GM12878 (cell line): ENCODE measurements around the gene CNTN2. TPM values are rescaled to one million over a fixed set of nuclear protein-coding genes. Genes with fewer than 3 reads are reported as not detected.

ENCODE experiments used
- ATAC-seq: fragments of 200-7000 bp; cut with Tn5 transposase; 3 replicates; pipeline ENCODE4 v1.9.1; 2020; ENCODE audit warnings: mild to moderate bottlenecking, moderate library complexity
- BruUV-seq: library from RNA; stranded (reverse); fragments of 400-500 nt; replicated peaks from 2 replicates; lab custom pipeline; 2021; lab: Mats Ljungman, UMichigan
- CTCF ChIA-PET: fragments of 300-600 bp; sonication (Branson Sonifier 250); formaldehyde crosslinking; extraction: SDS; loops from one replicate; lab custom pipeline; 2021; ENCODE audit warnings: inconsistent platforms; lab: Yijun Ruan, JAX
- POLR2A ChIA-PET: fragments of 350-600 bp; formaldehyde crosslinking; extraction: SDS; loops from one replicate; lab custom pipeline; 2021; ENCODE audit warnings: inconsistent platforms; lab: Charles Lee
- RAD21 ChIA-PET: fragments of 300-600 bp; sonication (Branson Sonifier 250); formaldehyde crosslinking; loops from one replicate; lab custom pipeline; 2023; ENCODE audit warnings: antibody characterized with exemption; ENCODE audit not compliant: unreplicated experiment; lab: Charles Lee
- SMC1A ChIA-PET: fragments of 300-600 bp; sonication (Branson Sonifier 250); formaldehyde crosslinking; loops from one replicate; lab custom pipeline; 2023; ENCODE audit not compliant: unreplicated experiment, uncharacterized antibody; lab: Charles Lee
- DNase-seq: peaks from one replicate; pipeline ENCODE4 v3.0.0-alpha.2; 2011; ENCODE audit warnings: low read depth, low spot score
- FAIRE-seq: peaks from 3 replicates; lab custom pipeline; 2011; peaks lifted over from hg19 to GRCh38; lab: Jason Lieb, UNC
- H2AFZ ChIP-seq: 2 replicates; pipeline ENCODE4 v1.6.0; 2011; ENCODE audit warnings: low read depth, low read length, control low read depth; ENCODE audit not compliant: control insufficient read depth
- H3K27ac ChIP-seq: 2 replicates; pipeline ENCODE4 v1.5.1; 2011; ENCODE audit warnings: control low read depth; ENCODE audit not compliant: control insufficient read depth, insufficient read depth
- H3K27me3 ChIP-seq, 2 experiments: replicated peaks in 1 of 2; 2 replicates each; pipeline versions ENCODE4 v1.6.0 to v1.6.1; 2011; ENCODE audit warnings: low read length in 1 of 2; ENCODE audit not compliant: control insufficient read depth in 2 of 2, insufficient read depth in 2 of 2
- H3K36me3 ChIP-seq, 2 experiments: 2 replicates each; pipeline ENCODE4 v1.5.1; 2011; ENCODE audit warnings: low read length in 1 of 2; ENCODE audit not compliant: control insufficient read depth in 2 of 2, insufficient read depth in 2 of 2
- H3K4me1 ChIP-seq: 2 replicates; pipeline ENCODE4 v1.6.1; 2011; ENCODE audit warnings: mild to moderate bottlenecking, low read length, moderate library complexity, mixed read lengths; ENCODE audit not compliant: control insufficient read depth, insufficient read depth
- H3K4me2 ChIP-seq: 2 replicates; pipeline ENCODE4 v1.6.0; 2011; ENCODE audit warnings: control low read depth; ENCODE audit not compliant: control insufficient read depth, insufficient read depth
- H3K4me3 ChIP-seq: fragments of 200-600 bp; sonication (generic); 2 replicates; pipeline ENCODE4 v1.5.1; 2016
- H3K79me2 ChIP-seq: 2 replicates; pipeline ENCODE4 v1.6.0; 2011; ENCODE audit warnings: low read length; ENCODE audit not compliant: control insufficient read depth, insufficient read depth
- H3K9ac ChIP-seq: 2 replicates; pipeline ENCODE4 v1.8.0; 2011; ENCODE audit warnings: low read length, control low read depth, mixed read lengths; ENCODE audit not compliant: control insufficient read depth, insufficient read depth
- H3K9me3 ChIP-seq: replicated peaks from 3 replicates; pipeline ENCODE4 v1.5.1; 2011; ENCODE audit warnings: mild to moderate bottlenecking, low read length; ENCODE audit not compliant: control insufficient read depth, insufficient read depth
- H4K20me1 ChIP-seq: 2 replicates; pipeline ENCODE4 v1.6.0; 2011; ENCODE audit not compliant: control insufficient read depth, insufficient read depth
- ATF7 ChIP-seq: fragments of 450-650 bp; IDR thresholded peaks from 2 replicates; pipeline ENCODE4 v1.6.1; 2016; ENCODE audit warnings: low read depth, mild to moderate bottlenecking
- BRCA1 ChIP-seq: IDR thresholded peaks from 2 replicates; pipeline ENCODE4 v1.6.1; 2011; ENCODE audit warnings: low read depth, low read length, improper control_type of control experiment
- CBX5 ChIP-seq: sonication (generic); IDR thresholded peaks from 2 replicates; pipeline ENCODE4 v1.6.1; 2016; ENCODE audit warnings: low read depth, moderate library complexity, mild to moderate bottlenecking, inconsistent platforms
- CHD2 ChIP-seq: IDR thresholded peaks from 2 replicates; pipeline ENCODE4 v1.6.1; 2011; ENCODE audit warnings: low read depth, low read length, improper control_type of control experiment, borderline replicate concordance
- CREB1 ChIP-seq: IDR thresholded peaks from 2 replicates; pipeline ENCODE4 v1.6.1; 2012; ENCODE audit warnings: low read depth, mild to moderate bottlenecking, inconsistent platforms
- CTCF ChIP-seq, 3 experiments: IDR thresholded peaks in 2 of 3; conservative IDR thresholded peaks in 1 of 3; 2 replicates each; pipeline ENCODE4 v1.5.1; 2011; ENCODE audit warnings: low read depth in 3 of 3, low read length in 3 of 3, mild to moderate bottlenecking in 3 of 3, control low read depth in 2 of 3, moderate library complexity in 2 of 3, inconsistent platforms in 1 of 3, mixed read lengths in 1 of 3; ENCODE audit not compliant: control insufficient read depth in 2 of 3, insufficient read depth in 1 of 3; ENCODE audit errors: extremely low read depth in 1 of 3
- ETV6 ChIP-seq, 2 experiments: fragments of 450-650 bp in 1 of 2; IDR thresholded peaks in 1 of 2; conservative IDR thresholded peaks in 1 of 2; 2 replicates each; pipeline ENCODE4 v1.6.1; 2014; ENCODE audit warnings: antibody characterized with exemption in 1 of 2, borderline replicate concordance in 1 of 2, low read depth in 1 of 2, mild to moderate bottlenecking in 1 of 2, moderate library complexity in 1 of 2
- IKZF2 ChIP-seq, 2 experiments: fragments of 450-650 bp; IDR thresholded peaks; 2 replicates each; pipeline ENCODE4 v1.6.1; 2017; ENCODE audit warnings: mild to moderate bottlenecking in 2 of 2, moderate library complexity in 2 of 2
- JUNB ChIP-seq: IDR thresholded peaks from 2 replicates; pipeline ENCODE4 v1.6.1; 2016; ENCODE audit warnings: antibody characterized with exemption, mild to moderate bottlenecking
- NR2F1 ChIP-seq: fragments of 450-650 bp; conservative IDR thresholded peaks from 2 replicates; pipeline ENCODE4 v1.6.1; 2017; ENCODE audit warnings: mild to moderate bottlenecking
- PKNOX1 ChIP-seq: fragments of 450-650 bp; IDR thresholded peaks from 2 replicates; pipeline ENCODE4 v1.6.1; 2016; ENCODE audit warnings: mild to moderate bottlenecking
- STAT3 ChIP-seq: IDR thresholded peaks from 2 replicates; pipeline ENCODE4 v1.6.1; 2011; ENCODE audit warnings: low read depth, low read length, improper control_type of control experiment
- TCF12 ChIP-seq: IDR thresholded peaks from 2 replicates; pipeline ENCODE4 v1.6.1; 2011; ENCODE audit warnings: low read depth, mild to moderate bottlenecking, low read length
- WRNIP1 ChIP-seq: IDR thresholded peaks from 2 replicates; pipeline ENCODE4 v1.6.1; 2011; ENCODE audit warnings: low read depth, low read length, improper control_type of control experiment, borderline replicate concordance
- YBX1 ChIP-seq: fragments of 450-650 bp; IDR thresholded peaks from 2 replicates; pipeline ENCODE4 v1.6.1; 2016; ENCODE audit warnings: antibody characterized with exemption
- WGBS: methylation state at CpG from one replicate; pipeline ENCODE4 v1.1.6; 2016; ENCODE audit warnings: low lambda C conversion rate; ENCODE audit not compliant: insufficient replicate concordance, insufficient coverage; ENCODE audit errors: missing lambda C conversion rate; 5-methylcytosine and 5-hydroxymethylcytosine counted together
- in situ Hi-C: fragments of 300-500 bp; cut with MboI; formaldehyde crosslinking; loops from 9 replicates; pipeline ENCODE4 v1.14.3; 2018; ENCODE audit warnings: mixed read lengths
- intact Hi-C: fragments of 100-400 bp; cut with micrococcal nuclease; formaldehyde crosslinking; loops from one replicate; pipeline ENCODE4 v1.14.2; 2022; ENCODE audit not compliant: unreplicated experiment
- polyA plus RNA-seq, 11 experiments: library from polyadenylated mRNA; depleted of rRNA in 4 of 11; unstranded in 6 of 11; stranded (reverse) in 5 of 11; fragments of >200 nt; fragmentation: Nextera tagmentation in 4 of 11; fragmentation: Illumina TruSeq in 1 of 11; extraction: Ambion mirVana in 4 of 11; extraction: Trizol in 1 of 11; gene quantifications; 1 replicate in 1 of 11; 2 replicates in 10 of 11; pipeline versions ENCODE4 v1.2.1 to v1.2.3, GENCODE V29; 2011 to 2016; ENCODE audit warnings: inconsistent platforms in 2 of 11, missing spikeins in 2 of 11, low read depth in 1 of 11
- total RNA-seq, 4 experiments: library from RNA; depleted of rRNA in 3 of 4; stranded (reverse); fragments of >200 nt in 3 of 4; fragmentation: Illumina TruSeq in 1 of 4; extraction: Trizol in 1 of 4; gene quantifications; 2 replicates each; pipeline versions ENCODE4 v1.2.1 to v1.2.3, GENCODE V29; 2013 to 2021
- TF ChIP-seq, protein P1 (sequence below): IDR thresholded peaks from 2 replicates; pipeline ENCODE4 v1.6.1; 2012; ENCODE audit warnings: low read depth, low read length, improper control_type of control experiment
- TF ChIP-seq, protein P2 (sequence below): IDR thresholded peaks from 2 replicates; pipeline ENCODE4 v1.6.1; 2011; ENCODE audit warnings: mild to moderate bottlenecking, low read depth, low read length, moderate library complexity; ENCODE audit not compliant: insufficient replicate concordance

CNTN2 gene
- total and polyA plus RNA-seq, 10 of the 15 experiments (the other 5 are each of a cell fraction or from before 2014, with no cell fraction given) = 0.03 TPM; not detected in 9

DNA sequence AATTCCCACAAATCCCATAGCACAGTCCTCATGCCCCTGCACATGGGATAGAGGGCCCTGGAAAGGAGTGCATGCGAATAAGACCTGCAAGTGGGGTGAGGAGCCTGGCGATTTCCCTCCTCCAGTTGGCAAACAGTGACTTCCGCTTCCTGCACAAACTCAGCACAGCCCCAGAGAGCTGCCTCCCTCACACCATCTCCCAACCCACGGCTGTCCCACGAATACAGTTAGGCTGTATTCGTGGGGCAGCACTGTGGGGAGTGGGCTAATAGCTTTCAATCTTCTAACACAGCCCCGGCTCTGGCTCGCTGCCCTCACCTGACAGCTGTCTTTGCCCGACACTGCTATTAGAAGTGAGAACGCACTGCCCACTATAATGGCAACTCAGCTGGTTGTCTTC is 28.2 kb upstream of the CNTN2 start:
- peaks cover 0 to 8% of the 10 kb centered on the region in 2 experiments; a peak in 3 of 4 replicates for H3K27me3 ChIP-seq
- BruUV-seq = no TSS peak
- no peaks in the 10 kb centered on the region for H4K20me1 ChIP-seq
- no peak overlapping the region for H2AFZ ChIP-seq
- FAIRE-seq (no peak), DNase-seq (no peak), ATAC-seq (no peak)
- H3K9ac ChIP-seq = no peak overlapping the region
- H3K4me2 ChIP-seq = no peak overlapping the region
- intact Hi-C loops = no loop called here
- no peaks in the 10 kb centered on the region for H3K9me3 ChIP-seq
- WGBS = 33% methylated on average over 9 of the region's 10 CpGs
- ChIA-PET SMC1A (no interaction called here), RAD21 (no interaction called here), CTCF (interaction anchor here (2.8 kb wide), 1 partner anchor 47 kb away, joined by 10 read pairs; no protein-coding TSS in a partner anchor), POLR2A (no interaction called here)
- H3K79me2 ChIP-seq = no peaks in the 10 kb centered on the region
- in situ Hi-C loops = no loop called here
- H3K36me3 ChIP-seq = no peaks in the 10 kb centered on the region
- no peaks in the 10 kb centered on the region for H3K4me1 ChIP-seq
- H3K4me3 ChIP-seq = no peak overlapping the region
- TF ChIP-seq WRNIP1 = no peak
- TF ChIP-seq IKZF2 (IDR thresholded peaks at IDR 0.05) = no peak
- no peak for TF ChIP-seq YBX1
- no peak for TF ChIP-seq STAT3
- TF ChIP-seq ETV6 (conservative IDR thresholded peaks at IDR 0.05 in 1 of 2, IDR thresholded peaks at IDR 0.05 in 1 of 2; ENCODE audit: borderline replicate concordance in 1 of 2, low read depth in 1 of 2) = no peak
- TF ChIP-seq TCF12 = no peak
- no peak for TF ChIP-seq JUNB
- TF ChIP-seq BRCA1 = no peak
- TF ChIP-seq CHD2 = no peak
- TF ChIP-seq ATF7 = no peak
- TF ChIP-seq, protein P1, sequence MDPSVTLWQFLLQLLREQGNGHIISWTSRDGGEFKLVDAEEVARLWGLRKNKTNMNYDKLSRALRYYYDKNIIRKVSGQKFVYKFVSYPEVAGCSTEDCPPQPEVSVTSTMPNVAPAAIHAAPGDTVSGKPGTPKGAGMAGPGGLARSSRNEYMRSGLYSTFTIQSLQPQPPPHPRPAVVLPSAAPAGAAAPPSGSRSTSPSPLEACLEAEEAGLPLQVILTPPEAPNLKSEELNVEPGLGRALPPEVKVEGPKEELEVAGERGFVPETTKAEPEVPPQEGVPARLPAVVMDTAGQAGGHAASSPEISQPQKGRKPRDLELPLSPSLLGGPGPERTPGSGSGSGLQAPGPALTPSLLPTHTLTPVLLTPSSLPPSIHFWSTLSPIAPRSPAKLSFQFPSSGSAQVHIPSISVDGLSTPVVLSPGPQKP = no peak
- TF ChIP-seq, protein P2, sequence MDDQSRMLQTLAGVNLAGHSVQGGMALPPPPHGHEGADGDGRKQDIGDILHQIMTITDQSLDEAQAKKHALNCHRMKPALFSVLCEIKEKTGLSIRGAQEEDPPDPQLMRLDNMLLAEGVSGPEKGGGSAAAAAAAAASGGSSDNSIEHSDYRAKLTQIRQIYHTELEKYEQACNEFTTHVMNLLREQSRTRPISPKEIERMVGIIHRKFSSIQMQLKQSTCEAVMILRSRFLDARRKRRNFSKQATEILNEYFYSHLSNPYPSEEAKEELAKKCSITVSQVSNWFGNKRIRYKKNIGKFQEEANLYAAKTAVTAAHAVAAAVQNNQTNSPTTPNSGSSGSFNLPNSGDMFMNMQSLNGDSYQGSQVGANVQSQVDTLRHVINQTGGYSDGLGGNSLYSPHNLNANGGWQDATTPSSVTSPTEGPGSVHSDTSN = no peak
- TF ChIP-seq NR2F1 = no peak
- no peak for TF ChIP-seq PKNOX1
- TF ChIP-seq CTCF (IDR thresholded peaks at IDR 0.05 in 2 of 3, conservative IDR thresholded peaks at IDR 0.05 in 1 of 3; ENCODE audit: control insufficient read depth in 2 of 3, extremely low read depth in 1 of 3, insufficient read depth in 1 of 3, low read depth in 3 of 3, low read length in 3 of 3) = no peak
- no peak for TF ChIP-seq CREB1
- no peak for TF ChIP-seq CBX5
- H3K27ac ChIP-seq = no peak overlapping the region
